ENCODE results near the gene BEST3.

GRCh38 chr12:69744109-69744508, 45.0 kb upstream of the BEST3 start:
- TF ChIP-seq CTCF (IDR thresholded peaks at IDR 0.05) (no peak), POLR2A (IDR thresholded peaks at IDR 0.05) (no peak)

Measured in adrenal gland (tissue), 5 donors.